ENCODE data around the gene HOXA3.

GRCh38 chr7:27149842-27150567 lies 2.4 kb downstream of the HOXA3 start:
- TF ChIP-seq CTCF (IDR thresholded peaks at IDR 0.05 in 8 of 11, conservative IDR thresholded peaks at IDR 0.05 in 3 of 11), result no peak
- TF ChIP-seq POLR2AphosphoS5 (IDR thresholded peaks at IDR 0.05), result no peak

All from spleen (tissue), 7 donors.